Medulla oblongata (tissue), 1 donor: ENCODE measurements around the gene VMP1.
A peak's percentile ranks its signal among the peaks of the same experiment; 100 is the strongest.

Experiments used
- DNase-seq: peaks from one replicate; pipeline ENCODE4 v3.0.0-alpha.2; 2015; ENCODE audit errors: extremely low spot score

Gene VMP1

DNA sequence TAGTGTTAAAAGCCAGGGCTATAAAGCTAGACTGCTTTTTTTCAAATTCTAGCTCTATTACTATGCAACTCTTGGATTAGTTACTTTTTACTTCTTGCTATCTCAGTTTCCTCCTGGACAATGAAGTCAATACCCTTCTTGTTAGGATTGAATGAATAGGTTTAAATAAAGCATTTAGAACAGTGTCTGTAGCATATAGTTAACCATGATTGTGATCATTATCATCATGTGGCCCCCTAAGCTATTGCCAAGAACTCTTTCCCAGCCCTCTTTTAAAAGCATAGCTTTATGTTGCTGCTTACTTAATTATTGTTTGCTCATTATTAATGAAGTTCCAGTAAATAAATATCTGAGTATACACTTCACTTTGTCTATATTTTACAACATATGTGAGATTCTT lies 4.5 kb downstream of the VMP1 start:
- DNase-seq = no peak

DNA sequence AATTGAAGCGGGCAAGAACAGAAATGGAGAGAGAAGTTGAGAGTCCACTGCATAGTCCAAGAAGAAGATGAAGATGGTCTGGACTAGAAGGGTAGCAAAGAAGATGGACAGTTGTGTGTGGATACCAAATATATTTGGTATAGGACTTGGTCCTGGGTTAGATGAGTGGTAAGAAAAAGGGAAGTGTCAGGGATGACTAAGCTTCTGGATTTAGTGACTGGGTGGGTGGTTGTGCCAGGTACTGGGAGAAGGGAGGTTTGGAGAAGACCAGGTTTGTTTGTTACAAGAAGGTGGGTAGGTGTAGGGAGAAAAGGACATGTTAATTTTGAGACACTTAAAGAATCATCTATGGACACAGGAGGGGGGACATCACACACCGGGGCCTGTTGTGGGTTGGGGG lies 5.4 kb downstream of the VMP1 start:
- no peak for DNase-seq

GRCh38 chr17:59714255-59714654 lies 6.8 kb downstream of the VMP1 start:
- no peak for DNase-seq

- DNase-seq = no peak
Observed at GRCh38 chr17:59716427-59716826, 9.0 kb downstream of the VMP1 start.

- DNase-seq = peak; percentile 69
Observed at GRCh38 chr17:59719526-59719925, 12.1 kb downstream of the VMP1 start.

- no peak for DNase-seq
Observed at GRCh38 chr17:59722623-59723022, 15.2 kb downstream of the VMP1 start.

GRCh38 chr17:59723041-59723440 lies 15.6 kb downstream of the VMP1 start:
- DNase-seq = no peak

DNA sequence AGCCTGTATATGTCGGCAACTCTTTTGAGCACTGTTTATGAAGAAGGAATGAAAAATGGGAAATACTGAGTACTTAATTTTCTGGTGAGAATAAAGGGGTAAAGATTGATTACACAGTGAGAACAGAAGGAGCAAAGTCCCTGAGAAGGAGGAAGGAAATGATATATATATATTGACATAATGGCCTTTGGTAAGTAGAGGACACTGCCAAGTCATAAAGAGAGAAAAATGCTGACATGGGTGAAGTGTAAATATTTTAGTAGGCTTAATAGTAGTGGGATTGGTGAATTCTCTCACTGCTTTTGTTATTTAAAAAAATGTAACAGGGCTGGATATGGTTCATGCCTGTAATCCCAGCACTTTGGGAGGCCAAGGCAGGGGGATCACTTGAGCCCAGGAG lies 16.2 kb downstream of the VMP1 start:
- no peak for DNase-seq

DNA sequence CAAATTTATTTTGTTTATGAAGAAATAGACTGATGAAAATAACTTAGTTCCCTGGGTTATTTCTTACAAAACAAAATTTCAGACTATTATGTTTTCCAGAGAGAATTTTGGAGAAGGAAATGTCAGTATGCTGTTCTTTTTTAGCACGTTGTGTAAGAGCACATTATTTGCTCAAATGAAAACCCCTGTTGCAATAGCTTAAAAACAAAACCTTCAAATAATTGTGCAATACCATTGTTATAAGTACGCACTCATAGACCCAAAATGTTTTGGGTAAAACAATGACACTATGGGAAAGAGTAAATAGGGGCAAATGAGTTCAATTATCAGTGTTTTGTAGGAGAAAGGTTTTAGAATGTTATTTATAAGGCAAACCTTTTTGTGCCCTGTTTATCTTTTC lies 18.2 kb downstream of the VMP1 start:
- DNase-seq = peak; percentile 53

- no peak for DNase-seq
Observed at GRCh38 chr17:59727817-59728533, 20.5 kb downstream of the VMP1 start.

- DNase-seq = no peak
Observed at GRCh38 chr17:59730268-59730834, 22.9 kb downstream of the VMP1 start.

GRCh38 chr17:59733697-59734096 lies 26.2 kb downstream of the VMP1 start:
- DNase-seq = no peak

- DNase-seq = no peak
Observed at GRCh38 chr17:59734226-59734625, 26.8 kb downstream of the VMP1 start.

- DNase-seq = no peak
Observed at GRCh38 chr17:59737324-59737723, 29.9 kb downstream of the VMP1 start.

DNA sequence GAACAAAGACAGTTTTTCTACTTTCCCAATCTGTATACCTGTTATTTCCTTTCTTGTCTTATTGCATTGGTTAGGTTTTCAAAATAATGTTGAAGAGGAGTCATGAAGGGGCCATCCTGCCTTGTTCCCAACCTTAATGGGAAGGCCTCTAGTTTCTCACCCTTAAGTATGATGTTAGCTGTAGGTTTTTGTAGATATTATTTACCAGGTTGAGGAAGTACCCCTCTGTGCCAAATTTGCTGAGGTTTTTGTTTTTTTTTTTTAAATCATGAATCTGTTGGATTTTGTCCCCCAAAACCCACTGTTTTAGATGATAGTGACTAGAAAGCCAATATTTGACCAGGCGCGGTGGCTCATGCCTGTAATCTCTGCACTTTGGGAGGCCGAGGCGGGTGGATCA lies 36.4 kb downstream of the VMP1 start:
- DNase-seq = no peak

DNA sequence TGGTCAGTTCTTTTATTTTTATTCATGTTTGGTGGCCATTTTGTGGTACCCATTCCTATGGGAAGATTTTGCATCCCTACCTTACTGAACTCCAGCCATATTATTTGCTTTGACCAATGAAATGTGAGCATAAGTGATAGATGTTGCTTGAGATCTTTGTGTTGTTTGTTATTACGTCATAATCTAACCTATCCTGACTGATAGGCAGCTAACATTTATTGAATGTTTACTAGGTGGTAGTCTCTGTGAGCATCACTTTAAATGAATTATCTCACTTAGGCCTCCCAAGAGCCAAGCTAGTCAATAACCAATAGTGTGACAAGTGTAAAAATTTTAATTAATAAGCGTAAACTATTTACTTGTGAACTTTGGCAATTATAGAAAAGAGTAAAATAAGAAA lies 37.6 kb downstream of the VMP1 start:
- DNase-seq = no peak

GRCh38 chr17:59746849-59747445 lies 39.5 kb downstream of the VMP1 start:
- DNase-seq = peak; percentile 56

DNA sequence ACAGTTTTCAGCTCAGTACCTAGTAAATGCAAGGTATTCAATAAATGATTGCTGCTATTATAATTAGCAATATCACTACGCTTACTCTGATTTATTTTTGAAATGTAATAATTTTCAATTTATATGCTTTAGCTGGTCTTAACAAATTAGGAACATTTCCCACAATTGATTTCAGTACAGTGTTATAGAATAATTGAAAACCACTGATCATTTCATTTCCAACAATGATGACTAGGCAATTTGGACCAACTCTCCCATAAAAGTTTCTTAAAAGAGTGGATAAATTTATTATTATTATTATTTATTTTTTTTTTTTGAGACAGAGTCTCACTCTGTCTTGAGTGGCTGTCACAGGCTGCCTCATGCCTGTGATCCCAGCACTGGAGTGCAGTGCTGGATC lies 41.1 kb downstream of the VMP1 start:
- no peak for DNase-seq

DNA sequence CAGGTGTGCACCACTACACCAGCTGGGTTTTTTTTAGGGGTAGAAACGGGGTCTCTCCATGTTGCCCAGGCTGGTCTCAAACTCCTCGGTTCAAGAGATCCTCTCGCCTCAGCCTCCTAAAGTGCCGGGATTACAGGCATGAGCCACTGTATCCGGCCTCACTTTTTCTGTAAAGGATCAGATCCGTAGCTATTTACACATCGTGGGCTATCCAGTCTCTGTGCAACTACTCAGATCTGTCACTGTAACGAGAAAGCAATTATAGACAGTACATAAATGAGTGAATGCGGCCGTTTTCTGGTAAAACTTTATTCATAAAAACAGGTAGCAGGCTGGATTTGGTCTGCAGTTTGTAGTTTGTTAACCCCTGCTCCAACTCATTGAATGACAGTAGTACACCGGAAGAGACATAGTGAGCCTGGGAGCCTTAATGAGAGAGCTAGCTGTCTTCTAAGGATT lies 44.5 kb downstream of the VMP1 start:
- DNase-seq = no peak

DNA sequence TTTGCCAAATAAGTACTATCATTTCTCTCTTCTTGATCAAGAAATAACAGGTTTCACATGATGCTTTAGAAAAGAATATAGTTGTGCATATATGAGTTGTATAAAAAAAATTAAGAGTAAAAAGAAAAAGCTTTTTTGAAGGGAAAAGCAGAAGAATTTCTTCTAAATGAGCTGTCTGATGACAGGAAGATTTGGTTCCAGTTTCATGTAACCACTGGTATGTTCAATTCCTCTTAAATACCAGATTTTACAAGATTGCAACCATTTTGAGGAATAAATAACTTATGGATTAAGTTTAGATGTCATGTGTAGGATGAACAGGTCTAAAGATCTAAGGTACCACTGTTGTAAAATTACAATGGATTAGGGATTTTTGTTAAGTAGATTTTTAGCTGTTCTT lies 45.0 kb downstream of the VMP1 start:
- no peak for DNase-seq

- no peak for DNase-seq
Observed at GRCh38 chr17:59752922-59753321, 45.5 kb downstream of the VMP1 start.

DNA sequence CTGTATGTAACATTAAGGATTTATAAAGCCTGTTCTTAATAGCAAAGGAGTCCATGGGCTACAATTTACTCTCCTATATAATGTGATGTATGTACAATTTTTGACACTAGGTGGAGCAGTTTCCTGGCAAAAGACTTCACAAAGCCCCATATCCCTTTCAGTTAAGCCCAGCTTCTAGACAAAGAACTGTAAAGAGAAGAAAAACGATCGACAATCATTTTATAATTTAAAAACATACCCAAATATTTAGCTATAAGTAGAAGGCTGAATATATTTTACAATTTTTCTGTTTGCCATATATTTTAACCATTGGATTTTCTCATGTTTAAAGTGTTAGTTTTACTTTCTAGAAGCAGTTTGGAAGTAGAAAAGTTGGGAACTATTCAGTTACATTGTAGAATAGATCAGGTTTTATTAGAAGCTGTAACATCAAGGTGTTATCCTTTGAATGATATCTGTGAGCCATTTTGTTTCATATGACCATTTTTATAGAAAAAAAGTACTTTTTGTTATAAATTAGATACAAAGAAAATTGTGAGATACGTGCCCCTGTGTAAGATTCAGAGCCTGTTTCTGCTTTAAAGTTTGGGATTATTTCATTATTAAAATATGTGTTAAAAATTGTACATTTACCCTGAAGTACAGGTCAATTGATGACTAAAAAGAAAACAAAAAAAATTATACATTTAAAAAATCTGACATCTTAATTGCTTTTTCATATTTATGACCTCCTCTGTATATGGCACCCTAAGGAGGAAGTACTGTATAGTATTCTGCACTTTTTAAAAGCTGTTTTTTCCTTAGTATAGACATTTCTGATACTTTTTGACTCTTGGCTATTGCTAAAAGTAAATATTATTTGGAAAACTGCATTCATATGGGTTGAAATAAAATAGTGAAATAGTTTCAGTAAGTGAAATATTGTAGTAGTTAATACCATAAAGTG lies 46.3 kb downstream of the VMP1 start:
- peak; percentile 93 for DNase-seq
